HG03354 (cell line): ENCODE results near the gene PCDHB14.

Source experiments
- ATAC-seq: cut with Tn5 transposase; IDR thresholded peaks from one replicate; pipeline ENCODE4 v1.9.1; 2021; ENCODE audit warnings: mild to moderate bottlenecking; ENCODE audit not compliant: unreplicated experiment, poor library complexity, severe bottlenecking

Gene PCDHB14

GRCh38 chr5:141260458-141261237 lies 37.5 kb downstream of the PCDHB14 start:
- no peak for ATAC-seq

GRCh38 chr5:141261238-141261546 lies 38.0 kb downstream of the PCDHB14 start:
- no peak for ATAC-seq

DNA sequence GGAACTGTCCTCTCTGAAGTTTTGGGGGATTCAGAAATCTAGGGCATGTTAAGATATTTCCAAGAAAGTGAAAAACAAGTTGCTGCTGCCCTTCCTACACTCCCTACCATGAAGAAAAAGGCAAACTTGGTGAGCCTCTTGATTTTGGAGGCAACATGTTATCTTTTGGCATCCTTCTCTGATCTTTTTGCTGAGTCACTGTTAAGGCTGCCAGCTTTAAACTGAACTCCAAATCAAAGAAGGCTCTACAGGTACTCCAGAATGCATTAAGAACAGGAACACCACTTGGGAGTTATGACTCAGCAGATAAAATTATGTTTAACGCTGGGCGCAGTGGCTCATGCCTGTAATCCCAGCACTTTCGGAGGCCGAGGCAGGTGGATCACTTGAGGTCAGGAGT lies 46.1 kb downstream of the PCDHB14 start:
- ATAC-seq = no peak

DNA sequence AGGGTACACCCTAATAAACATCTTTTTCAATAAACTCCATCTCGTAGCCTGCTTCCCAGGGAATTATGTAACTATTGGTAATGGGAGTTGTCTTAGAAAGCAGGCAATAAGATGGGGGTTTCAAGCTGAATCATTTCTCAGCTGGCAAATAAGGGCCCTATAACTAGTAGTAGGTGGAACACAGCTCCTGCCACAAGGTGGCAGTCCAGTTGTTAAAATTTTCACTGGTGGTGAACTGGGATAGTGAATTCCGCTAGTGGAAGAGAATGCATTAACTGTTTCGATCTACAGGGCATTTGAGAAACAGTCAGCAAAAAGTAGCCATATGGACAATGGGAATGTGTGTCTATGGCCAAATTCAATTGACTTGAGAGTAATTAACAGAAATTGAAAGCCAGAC lies 49.8 kb downstream of the PCDHB14 start:
- ATAC-seq = no peak
